GM12878 (cell line): ENCODE results near the gene ZNF385D. TPM values are rescaled to one million over a fixed set of nuclear protein-coding genes. Genes with fewer than 3 reads are reported as not detected.

ENCODE experiments used
- ATAC-seq: fragments of 200-7000 bp; cut with Tn5 transposase; 3 replicates; pipeline ENCODE4 v1.9.1; 2020; ENCODE audit warnings: mild to moderate bottlenecking, moderate library complexity
- BruUV-seq: library from RNA; stranded (reverse); fragments of 400-500 nt; replicated peaks from 2 replicates; lab custom pipeline; 2021; lab: Mats Ljungman, UMichigan
- CTCF ChIA-PET: fragments of 300-600 bp; sonication (Branson Sonifier 250); formaldehyde crosslinking; extraction: SDS; loops from one replicate; lab custom pipeline; 2021; ENCODE audit warnings: inconsistent platforms; lab: Yijun Ruan, JAX
- POLR2A ChIA-PET: fragments of 350-600 bp; formaldehyde crosslinking; extraction: SDS; loops from one replicate; lab custom pipeline; 2021; ENCODE audit warnings: inconsistent platforms; lab: Charles Lee
- RAD21 ChIA-PET: fragments of 300-600 bp; sonication (Branson Sonifier 250); formaldehyde crosslinking; loops from one replicate; lab custom pipeline; 2023; ENCODE audit warnings: antibody characterized with exemption; ENCODE audit not compliant: unreplicated experiment; lab: Charles Lee
- SMC1A ChIA-PET: fragments of 300-600 bp; sonication (Branson Sonifier 250); formaldehyde crosslinking; loops from one replicate; lab custom pipeline; 2023; ENCODE audit not compliant: unreplicated experiment, uncharacterized antibody; lab: Charles Lee
- DNase-seq: peaks from one replicate; pipeline ENCODE4 v3.0.0-alpha.2; 2011; ENCODE audit warnings: low read depth, low spot score
- FAIRE-seq: peaks from 3 replicates; lab custom pipeline; 2011; peaks lifted over from hg19 to GRCh38; lab: Jason Lieb, UNC
- H2AFZ ChIP-seq: 2 replicates; pipeline ENCODE4 v1.6.0; 2011; ENCODE audit warnings: low read depth, low read length, control low read depth; ENCODE audit not compliant: control insufficient read depth
- H3K27ac ChIP-seq: 2 replicates; pipeline ENCODE4 v1.5.1; 2011; ENCODE audit warnings: control low read depth; ENCODE audit not compliant: control insufficient read depth, insufficient read depth
- H3K27me3 ChIP-seq, 2 experiments: replicated peaks in 1 of 2; 2 replicates each; pipeline versions ENCODE4 v1.6.0 to v1.6.1; 2011; ENCODE audit warnings: low read length in 1 of 2; ENCODE audit not compliant: control insufficient read depth in 2 of 2, insufficient read depth in 2 of 2
- H3K36me3 ChIP-seq, 2 experiments: 2 replicates each; pipeline ENCODE4 v1.5.1; 2011; ENCODE audit warnings: low read length in 1 of 2; ENCODE audit not compliant: control insufficient read depth in 2 of 2, insufficient read depth in 2 of 2
- H3K4me1 ChIP-seq: 2 replicates; pipeline ENCODE4 v1.6.1; 2011; ENCODE audit warnings: mild to moderate bottlenecking, low read length, moderate library complexity, mixed read lengths; ENCODE audit not compliant: control insufficient read depth, insufficient read depth
- H3K4me2 ChIP-seq: 2 replicates; pipeline ENCODE4 v1.6.0; 2011; ENCODE audit warnings: control low read depth; ENCODE audit not compliant: control insufficient read depth, insufficient read depth
- H3K4me3 ChIP-seq: fragments of 200-600 bp; sonication (generic); 2 replicates; pipeline ENCODE4 v1.5.1; 2016
- H3K79me2 ChIP-seq: 2 replicates; pipeline ENCODE4 v1.6.0; 2011; ENCODE audit warnings: low read length; ENCODE audit not compliant: control insufficient read depth, insufficient read depth
- H3K9ac ChIP-seq: 2 replicates; pipeline ENCODE4 v1.8.0; 2011; ENCODE audit warnings: low read length, control low read depth, mixed read lengths; ENCODE audit not compliant: control insufficient read depth, insufficient read depth
- H3K9me3 ChIP-seq: replicated peaks from 3 replicates; pipeline ENCODE4 v1.5.1; 2011; ENCODE audit warnings: mild to moderate bottlenecking, low read length; ENCODE audit not compliant: control insufficient read depth, insufficient read depth
- H4K20me1 ChIP-seq: 2 replicates; pipeline ENCODE4 v1.6.0; 2011; ENCODE audit not compliant: control insufficient read depth, insufficient read depth
- CBFB ChIP-seq: IDR thresholded peaks from 2 replicates; pipeline ENCODE4 v1.6.1; 2016; ENCODE audit warnings: antibody characterized with exemption, low read depth
- CBX3 ChIP-seq: fragments of 200-600 bp; sonication (generic); IDR thresholded peaks from 2 replicates; pipeline ENCODE4 v1.6.1; 2016; ENCODE audit warnings: low read depth, borderline replicate concordance
- EZH2 ChIP-seq: IDR thresholded peaks from 2 replicates; pipeline ENCODE4 v1.6.1; 2012; ENCODE audit warnings: low read depth, mild to moderate bottlenecking, control low read depth, inconsistent platforms, low read length, borderline replicate concordance; ENCODE audit not compliant: control insufficient read depth
- GATAD2B ChIP-seq: fragments of 450-650 bp; conservative IDR thresholded peaks from 2 replicates; pipeline ENCODE4 v1.6.1; 2017; ENCODE audit warnings: low read depth, mild to moderate bottlenecking, moderate library complexity
- HDAC6 ChIP-seq: fragments of 200-600 bp; sonication (generic); IDR thresholded peaks from one replicate; pipeline ENCODE4 v1.8.0; 2017; ENCODE audit warnings: antibody characterized with exemption; ENCODE audit not compliant: unreplicated experiment
- HDGF ChIP-seq: fragments of 450-650 bp; IDR thresholded peaks from 2 replicates; pipeline ENCODE4 v1.6.1; 2016; ENCODE audit warnings: antibody characterized with exemption
- MTA3 ChIP-seq: IDR thresholded peaks from 2 replicates; pipeline ENCODE4 v1.6.1; 2012; ENCODE audit warnings: low read length, inconsistent platforms, borderline replicate concordance
- NFXL1 ChIP-seq: fragments of 450-650 bp; IDR thresholded peaks from 2 replicates; pipeline ENCODE4 v1.6.1; 2017; ENCODE audit warnings: antibody characterized with exemption, mild to moderate bottlenecking, borderline replicate concordance
- NFYA ChIP-seq: IDR thresholded peaks from 2 replicates; pipeline ENCODE4 v1.6.1; 2011; ENCODE audit warnings: low read depth, mild to moderate bottlenecking, low read length, improper control_type of control experiment, borderline replicate concordance
- NR2C2 ChIP-seq: IDR thresholded peaks from 2 replicates; pipeline ENCODE4 v1.6.1; 2011; ENCODE audit warnings: borderline replicate concordance, low read depth; ENCODE audit not compliant: control insufficient read depth, insufficient read length
- SMARCA5 ChIP-seq: fragments of 450-650 bp; IDR thresholded peaks from 2 replicates; pipeline ENCODE4 v1.6.1; 2017; ENCODE audit warnings: mild to moderate bottlenecking
- SMC3 ChIP-seq: IDR thresholded peaks from 2 replicates; pipeline ENCODE4 v1.6.1; 2011; ENCODE audit warnings: low read length, improper control_type of control experiment, borderline replicate concordance
- SREBF2 ChIP-seq: IDR thresholded peaks from 2 replicates; pipeline ENCODE4 v1.6.1; 2012; ENCODE audit warnings: mild to moderate bottlenecking, low read length
- STAT1 ChIP-seq: fragments of 450-650 bp; conservative IDR thresholded peaks from 2 replicates; pipeline ENCODE4 v1.6.1; 2014; ENCODE audit warnings: antibody characterized with exemption, mild to moderate bottlenecking
- YY1 ChIP-seq: IDR thresholded peaks from 2 replicates; pipeline ENCODE4 v1.6.1; 2011; ENCODE audit warnings: low read depth, mild to moderate bottlenecking, low read length
- in situ Hi-C: fragments of 300-500 bp; cut with MboI; formaldehyde crosslinking; loops from 9 replicates; pipeline ENCODE4 v1.14.3; 2018; ENCODE audit warnings: mixed read lengths
- intact Hi-C: fragments of 100-400 bp; cut with micrococcal nuclease; formaldehyde crosslinking; loops from one replicate; pipeline ENCODE4 v1.14.2; 2022; ENCODE audit not compliant: unreplicated experiment
- polyA plus RNA-seq, 11 experiments: library from polyadenylated mRNA; depleted of rRNA in 4 of 11; unstranded in 6 of 11; stranded (reverse) in 5 of 11; fragments of >200 nt; fragmentation: Nextera tagmentation in 4 of 11; fragmentation: Illumina TruSeq in 1 of 11; extraction: Ambion mirVana in 4 of 11; extraction: Trizol in 1 of 11; gene quantifications; 1 replicate in 1 of 11; 2 replicates in 10 of 11; pipeline versions ENCODE4 v1.2.1 to v1.2.3, GENCODE V29; 2011 to 2016; ENCODE audit warnings: inconsistent platforms in 2 of 11, missing spikeins in 2 of 11, low read depth in 1 of 11
- total RNA-seq, 4 experiments: library from RNA; depleted of rRNA in 3 of 4; stranded (reverse); fragments of >200 nt in 3 of 4; fragmentation: Illumina TruSeq in 1 of 4; extraction: Trizol in 1 of 4; gene quantifications; 2 replicates each; pipeline versions ENCODE4 v1.2.1 to v1.2.3, GENCODE V29; 2013 to 2021
- TF ChIP-seq, protein P1 (sequence below): fragments of 450-650 bp; IDR thresholded peaks from 2 replicates; pipeline ENCODE4 v1.6.1; 2016; ENCODE audit warnings: mild to moderate bottlenecking, moderate library complexity, borderline replicate concordance
- TF ChIP-seq, protein P2 (sequence below): IDR thresholded peaks from 2 replicates; pipeline ENCODE4 v1.6.1; 2012; ENCODE audit warnings: low read depth, low read length, improper control_type of control experiment
- TF ChIP-seq, protein P3 (sequence below), 3 experiments: IDR thresholded peaks in 2 of 3; conservative IDR thresholded peaks in 1 of 3; 2 replicates each; pipeline ENCODE4 v1.5.1; 2011; ENCODE audit warnings: low read depth in 3 of 3, low read length in 3 of 3, mild to moderate bottlenecking in 3 of 3, control low read depth in 2 of 3, moderate library complexity in 2 of 3, inconsistent platforms in 1 of 3, mixed read lengths in 1 of 3; ENCODE audit not compliant: control insufficient read depth in 2 of 3, insufficient read depth in 1 of 3; ENCODE audit errors: extremely low read depth in 1 of 3

Gene ZNF385D
- total and polyA plus RNA-seq, 10 of the 15 experiments (the other 5 are each of a cell fraction or from before 2014, with no cell fraction given): 0.01 to 0.62 (median 0.18) TPM; not detected in 5

GRCh38 chr3:21562243-21562642 lies 188.8 kb downstream of the ZNF385D start:
- Histone ChIP-seq H4K20me1 (no peaks in the 10 kb centered on the region), H2AFZ (no peak overlapping the region), H3K27ac (no peak overlapping the region), H3K4me2 (no peak overlapping the region), H3K9ac (no peak overlapping the region), H3K9me3 (no peaks in the 10 kb centered on the region), H3K4me3 (no peak overlapping the region), H3K79me2 (no peaks in the 10 kb centered on the region), H3K27me3 (no peaks in the 10 kb centered on the region), H3K36me3 (no peaks in the 10 kb centered on the region), H3K4me1 (no peaks in the 10 kb centered on the region)
- ATAC-seq (no peak), DNase-seq (no peak), FAIRE-seq (no peak)
- TF ChIP-seq NFXL1: no peak
- TF ChIP-seq NFYA: no peak
- TF ChIP-seq EZH2: no peak
- no peak for TF ChIP-seq SMC3
- TF ChIP-seq YY1: no peak
- TF ChIP-seq SREBF2: no peak
- TF ChIP-seq, protein P1, sequence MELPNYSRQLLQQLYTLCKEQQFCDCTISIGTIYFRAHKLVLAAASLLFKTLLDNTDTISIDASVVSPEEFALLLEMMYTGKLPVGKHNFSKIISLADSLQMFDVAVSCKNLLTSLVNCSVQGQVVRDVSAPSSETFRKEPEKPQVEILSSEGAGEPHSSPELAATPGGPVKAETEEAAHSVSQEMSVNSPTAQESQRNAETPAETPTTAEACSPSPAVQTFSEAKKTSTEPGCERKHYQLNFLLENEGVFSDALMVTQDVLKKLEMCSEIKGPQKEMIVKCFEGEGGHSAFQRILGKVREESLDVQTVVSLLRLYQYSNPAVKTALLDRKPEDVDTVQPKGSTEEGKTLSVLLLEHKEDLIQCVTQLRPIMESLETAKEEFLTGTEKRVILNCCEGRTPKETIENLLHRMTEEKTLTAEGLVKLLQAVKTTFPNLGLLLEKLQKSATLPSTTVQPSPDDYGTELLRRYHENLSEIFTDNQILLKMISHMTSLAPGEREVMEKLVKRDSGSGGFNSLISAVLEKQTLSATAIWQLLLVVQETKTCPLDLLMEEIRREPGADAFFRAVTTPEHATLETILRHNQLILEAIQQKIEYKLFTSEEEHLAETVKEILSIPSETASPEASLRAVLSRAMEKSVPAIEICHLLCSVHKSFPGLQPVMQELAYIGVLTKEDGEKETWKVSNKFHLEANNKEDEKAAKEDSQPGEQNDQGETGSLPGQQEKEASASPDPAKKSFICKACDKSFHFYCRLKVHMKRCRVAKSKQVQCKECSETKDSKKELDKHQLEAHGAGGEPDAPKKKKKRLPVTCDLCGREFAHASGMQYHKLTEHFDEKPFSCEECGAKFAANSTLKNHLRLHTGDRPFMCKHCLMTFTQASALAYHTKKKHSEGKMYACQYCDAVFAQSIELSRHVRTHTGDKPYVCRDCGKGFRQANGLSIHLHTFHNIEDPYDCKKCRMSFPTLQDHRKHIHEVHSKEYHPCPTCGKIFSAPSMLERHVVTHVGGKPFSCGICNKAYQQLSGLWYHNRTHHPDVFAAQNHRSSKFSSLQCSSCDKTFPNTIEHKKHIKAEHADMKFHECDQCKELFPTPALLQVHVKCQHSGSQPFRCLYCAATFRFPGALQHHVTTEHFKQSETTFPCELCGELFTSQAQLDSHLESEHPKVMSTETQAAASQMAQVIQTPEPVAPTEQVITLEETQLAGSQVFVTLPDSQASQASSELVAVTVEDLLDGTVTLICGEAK: no peak
- TF ChIP-seq HDAC6: no peak
- TF ChIP-seq CBX3: no peak
- no peak for TF ChIP-seq HDGF
- TF ChIP-seq CBFB: no peak
- TF ChIP-seq GATAD2B: no peak
- TF ChIP-seq, protein P2, sequence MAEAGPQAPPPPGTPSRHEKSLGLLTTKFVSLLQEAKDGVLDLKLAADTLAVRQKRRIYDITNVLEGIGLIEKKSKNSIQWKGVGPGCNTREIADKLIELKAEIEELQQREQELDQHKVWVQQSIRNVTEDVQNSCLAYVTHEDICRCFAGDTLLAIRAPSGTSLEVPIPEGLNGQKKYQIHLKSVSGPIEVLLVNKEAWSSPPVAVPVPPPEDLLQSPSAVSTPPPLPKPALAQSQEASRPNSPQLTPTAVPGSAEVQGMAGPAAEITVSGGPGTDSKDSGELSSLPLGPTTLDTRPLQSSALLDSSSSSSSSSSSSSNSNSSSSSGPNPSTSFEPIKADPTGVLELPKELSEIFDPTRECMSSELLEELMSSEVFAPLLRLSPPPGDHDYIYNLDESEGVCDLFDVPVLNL: no peak
- TF ChIP-seq MTA3: no peak
- no peak for TF ChIP-seq NR2C2
- no peak for TF ChIP-seq SMARCA5
- TF ChIP-seq, protein P3, sequence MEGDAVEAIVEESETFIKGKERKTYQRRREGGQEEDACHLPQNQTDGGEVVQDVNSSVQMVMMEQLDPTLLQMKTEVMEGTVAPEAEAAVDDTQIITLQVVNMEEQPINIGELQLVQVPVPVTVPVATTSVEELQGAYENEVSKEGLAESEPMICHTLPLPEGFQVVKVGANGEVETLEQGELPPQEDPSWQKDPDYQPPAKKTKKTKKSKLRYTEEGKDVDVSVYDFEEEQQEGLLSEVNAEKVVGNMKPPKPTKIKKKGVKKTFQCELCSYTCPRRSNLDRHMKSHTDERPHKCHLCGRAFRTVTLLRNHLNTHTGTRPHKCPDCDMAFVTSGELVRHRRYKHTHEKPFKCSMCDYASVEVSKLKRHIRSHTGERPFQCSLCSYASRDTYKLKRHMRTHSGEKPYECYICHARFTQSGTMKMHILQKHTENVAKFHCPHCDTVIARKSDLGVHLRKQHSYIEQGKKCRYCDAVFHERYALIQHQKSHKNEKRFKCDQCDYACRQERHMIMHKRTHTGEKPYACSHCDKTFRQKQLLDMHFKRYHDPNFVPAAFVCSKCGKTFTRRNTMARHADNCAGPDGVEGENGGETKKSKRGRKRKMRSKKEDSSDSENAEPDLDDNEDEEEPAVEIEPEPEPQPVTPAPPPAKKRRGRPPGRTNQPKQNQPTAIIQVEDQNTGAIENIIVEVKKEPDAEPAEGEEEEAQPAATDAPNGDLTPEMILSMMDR (IDR thresholded peaks at IDR 0.05 in 2 of 3, conservative IDR thresholded peaks at IDR 0.05 in 1 of 3; ENCODE audit: control insufficient read depth in 2 of 3, extremely low read depth in 1 of 3, insufficient read depth in 1 of 3, low read depth in 3 of 3, low read length in 3 of 3): no peak
- no peak for TF ChIP-seq STAT1
- RAD21 ChIA-PET: no interaction called here
- POLR2A ChIA-PET: no interaction called here
- BruUV-seq: no TSS peak
- CTCF ChIA-PET: no interaction called here
- in situ Hi-C loops: no loop called here
- SMC1A ChIA-PET: no interaction called here
- intact Hi-C loops: no loop called here
